Memory B cell (primary cell): ENCODE measurements around the gene DNAJC3.
A peak's percentile ranks its signal among the peaks of the same experiment; 100 is the strongest.
"Not testable (repeated sequence)": the region's sequence is repeated elsewhere in the genome, so short reads cannot be mapped to it uniquely, and the experiment has no call there.

Experiments used
- ATAC-seq: fragments of 150-1000 bp; cut with Tn5 transposase; 2 replicates; pipeline ENCODE4 v1.10.0; 2021; ENCODE audit warnings: low read depth, mild to moderate bottlenecking, moderate library complexity
- DNase-seq, 2 donors: peaks; one replicate each; pipeline ENCODE4 v3.0.0; 2022; ENCODE audit warnings: low spot score in 2 of 2
- H3K27ac Mint-ChIP-seq: one replicate; pipeline ENCODE4 v1.8.0; 2022; ENCODE audit warnings: mild to moderate bottlenecking, moderate library complexity, mixed read lengths
- H3K27me3 Mint-ChIP-seq: one replicate; pipeline ENCODE4 v1.8.0; 2022; ENCODE audit warnings: mixed read lengths
- H3K36me3 Mint-ChIP-seq: one replicate; pipeline ENCODE4 v1.8.0; 2022; ENCODE audit warnings: mild to moderate bottlenecking, mixed read lengths
- H3K4me1 Mint-ChIP-seq: one replicate; pipeline ENCODE4 v1.8.0; 2022; ENCODE audit warnings: mixed read lengths
- H3K4me3 Mint-ChIP-seq: one replicate; pipeline ENCODE4 v1.8.0; 2022; ENCODE audit warnings: mild to moderate bottlenecking, moderate library complexity, mixed read lengths
- H3K9me3 Mint-ChIP-seq: one replicate; pipeline ENCODE4 v1.8.0; 2022; ENCODE audit warnings: mixed read lengths

DNAJC3 gene

DNA sequence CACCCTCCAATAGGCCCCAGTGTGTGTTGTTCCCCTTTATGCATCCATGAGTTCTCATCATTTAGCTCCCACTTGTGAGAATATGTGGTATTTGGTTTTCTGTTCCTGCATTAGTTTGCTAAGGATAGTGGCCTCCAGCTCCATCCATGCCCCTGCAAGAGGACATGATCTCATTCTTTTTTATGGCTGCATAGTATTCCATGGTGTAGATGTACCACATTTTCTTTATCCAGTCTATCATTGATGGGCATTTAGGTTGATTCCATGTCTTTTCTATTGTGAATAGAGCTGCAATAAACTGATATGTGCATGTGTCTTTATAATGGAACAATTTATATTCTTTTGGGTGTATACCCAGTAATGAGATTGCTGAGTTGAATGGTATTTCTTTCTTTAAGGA, 112.4 kb downstream of the DNAJC3 start:
- H3K9me3 Mint-ChIP-seq, ATAC-seq, H3K27ac Mint-ChIP-seq, H3K4me1 Mint-ChIP-seq, H3K4me3 Mint-ChIP-seq, DNase-seq, H3K27me3 Mint-ChIP-seq: not testable (repeated sequence)
- peaks cover 48% of the 10 kb centered on the region for H3K36me3 Mint-ChIP-seq

DNA sequence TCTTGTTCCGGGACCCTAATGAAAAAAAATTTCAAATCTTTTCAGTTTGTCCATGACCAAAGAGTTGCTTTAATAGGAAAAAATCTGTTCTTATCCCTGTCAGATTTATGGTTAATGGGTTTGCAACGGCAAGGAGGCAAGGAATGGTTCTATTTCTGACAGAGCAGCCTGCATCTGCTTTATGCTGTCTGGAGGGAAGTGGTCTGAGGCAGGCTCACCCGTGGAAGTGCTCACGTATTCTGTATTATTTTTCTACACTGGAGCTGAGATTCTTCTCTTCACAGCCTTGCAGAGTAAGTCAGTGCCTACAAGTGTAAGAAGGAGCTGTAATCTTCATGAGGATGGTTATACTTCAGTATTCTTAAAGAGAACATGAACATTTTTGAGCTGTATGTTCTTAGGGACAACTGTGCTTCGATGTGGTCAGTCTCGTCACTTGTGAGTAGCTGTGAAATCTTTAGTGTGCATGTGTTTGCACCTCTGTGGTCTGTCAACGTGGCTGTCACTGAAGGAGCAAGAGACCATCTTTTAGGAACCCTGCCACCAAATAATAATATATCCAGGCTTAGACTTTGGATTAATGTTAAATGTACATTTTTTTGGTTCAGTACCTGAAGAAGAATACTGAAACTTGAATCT, 114.3 kb downstream of the DNAJC3 start:
- H3K4me3 Mint-ChIP-seq, result no peak overlapping the region
- H3K36me3 Mint-ChIP-seq, result peaks cover 44% of the 10 kb centered on the region
- no peak for ATAC-seq
- DNase-seq, result no peak
- H3K4me1 Mint-ChIP-seq, result no peaks in the 10 kb centered on the region
- H3K27me3 Mint-ChIP-seq, result no peaks in the 10 kb centered on the region
- H3K27ac Mint-ChIP-seq, result no peak overlapping the region
- H3K9me3 Mint-ChIP-seq, result no peaks in the 10 kb centered on the region

DNA sequence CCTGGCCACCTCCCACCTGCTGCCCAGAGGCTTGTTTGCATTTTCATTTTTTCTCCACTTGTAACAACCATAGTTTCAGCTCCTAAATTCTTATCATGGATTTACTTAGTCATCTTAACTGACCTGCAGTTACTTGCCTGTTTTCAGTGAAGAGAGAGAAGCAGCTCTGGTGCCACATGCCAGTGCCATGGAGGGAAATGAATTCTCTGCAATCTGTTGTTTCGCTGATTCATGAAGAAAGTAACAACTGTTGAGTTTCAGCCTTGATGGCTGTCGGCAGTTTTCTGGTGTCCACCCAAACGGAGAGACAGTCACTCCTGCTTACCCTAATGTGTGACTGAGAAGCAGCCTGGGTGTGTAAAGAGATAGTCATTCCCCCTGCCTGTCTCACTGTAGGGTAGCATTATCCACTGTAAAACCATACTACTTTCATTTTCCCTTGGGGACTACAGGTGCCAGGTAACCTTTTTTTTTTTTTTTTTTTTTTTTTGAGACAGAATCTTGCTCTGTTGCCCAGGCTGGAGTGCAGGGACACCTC, 116.1 kb downstream of the DNAJC3 start:
- ATAC-seq (no peak), DNase-seq (no peak)
- Mint-ChIP-seq H3K9me3 (no peaks in the 10 kb centered on the region), H3K27me3 (no peaks in the 10 kb centered on the region), H3K4me3 (no peak overlapping the region), H3K27ac (no peak overlapping the region), H3K4me1 (no peaks in the 10 kb centered on the region), H3K36me3 (peaks cover 29% of the 10 kb centered on the region)

DNA sequence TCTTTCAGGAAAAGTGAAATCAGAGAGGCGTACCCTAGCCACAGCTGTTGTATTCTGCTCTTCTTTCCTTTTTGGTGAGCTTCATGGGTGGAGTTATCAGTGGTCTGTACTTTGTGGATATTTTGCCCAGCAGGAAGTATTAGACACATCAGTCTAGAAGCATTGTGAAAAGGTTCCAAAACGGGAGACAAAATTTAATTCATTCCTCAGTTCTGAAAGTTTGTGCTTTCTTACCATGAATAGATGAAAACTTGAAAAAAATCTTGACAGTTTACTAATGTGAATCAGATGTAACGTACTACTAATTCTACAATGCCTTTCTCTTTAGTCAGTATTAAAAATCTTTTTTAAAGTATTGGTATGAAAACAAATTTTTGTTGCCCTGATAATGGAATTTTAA, 116.8 kb downstream of the DNAJC3 start:
- H3K36me3 Mint-ChIP-seq, result peaks cover 25% of the 10 kb centered on the region
- no peaks in the 10 kb centered on the region for H3K27me3 Mint-ChIP-seq
- no peaks in the 10 kb centered on the region for H3K9me3 Mint-ChIP-seq
- ATAC-seq, result no peak
- no peaks in the 10 kb centered on the region for H3K4me1 Mint-ChIP-seq
- no peak overlapping the region for H3K4me3 Mint-ChIP-seq
- H3K27ac Mint-ChIP-seq, result no peak overlapping the region
- DNase-seq, result no peak

DNA sequence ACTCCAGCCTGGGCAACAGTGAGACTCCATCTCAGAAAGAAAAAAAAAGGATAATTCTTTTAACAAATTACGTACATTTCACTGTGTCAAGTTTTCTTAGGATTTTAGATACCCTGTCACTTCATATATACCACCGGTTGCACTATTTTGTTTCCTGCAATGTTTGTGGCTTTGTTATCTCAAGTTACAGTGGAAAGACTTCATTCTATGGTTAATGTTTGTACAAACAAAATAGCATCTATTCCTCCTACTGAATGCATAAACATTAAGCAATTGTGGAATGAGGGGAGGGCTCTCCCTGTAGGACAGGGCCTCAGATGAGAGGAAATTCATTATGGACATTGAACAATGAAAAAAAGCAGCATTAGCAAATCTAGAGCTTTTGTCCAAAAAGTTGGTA, 120.1 kb downstream of the DNAJC3 start:
- peaks cover 7% of the 10 kb centered on the region for H3K36me3 Mint-ChIP-seq
- ATAC-seq, result no peak
- H3K4me3 Mint-ChIP-seq, result no peak overlapping the region

DNA sequence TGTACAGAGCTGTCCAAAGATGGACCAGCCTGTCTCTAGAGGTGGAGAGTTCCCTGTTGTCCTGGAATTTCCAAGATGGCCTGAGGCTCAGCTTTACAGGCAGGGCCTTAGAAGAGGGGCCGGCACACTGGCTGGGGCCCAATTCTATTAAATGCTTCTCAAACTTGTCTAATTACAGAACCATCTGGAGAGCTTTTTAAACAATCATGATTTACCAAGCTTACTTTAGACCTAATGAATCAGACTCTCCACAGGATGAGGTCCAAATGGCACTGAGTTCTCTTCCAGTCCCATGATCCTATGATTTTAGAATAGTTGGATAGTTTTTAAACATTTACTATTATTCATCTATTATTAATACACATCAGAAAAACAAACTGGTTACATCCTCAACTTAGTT, 123.5 kb downstream of the DNAJC3 start:
- DNase-seq, result no peak
- no peak for ATAC-seq
- no peaks in the 10 kb centered on the region for H3K4me1 Mint-ChIP-seq
- H3K27me3 Mint-ChIP-seq, result no peaks in the 10 kb centered on the region
- no peaks in the 10 kb centered on the region for H3K9me3 Mint-ChIP-seq
- H3K36me3 Mint-ChIP-seq, result no peaks in the 10 kb centered on the region
- H3K27ac Mint-ChIP-seq, result no peak overlapping the region
- H3K4me3 Mint-ChIP-seq, result no peak overlapping the region

More for the DNA sequence above, 120.1 kb downstream of the DNAJC3 start:
- Mint-ChIP-seq H3K4me1 (no peaks in the 10 kb centered on the region), H3K27ac (no peak overlapping the region), H3K9me3 (no peaks in the 10 kb centered on the region), H3K27me3 (no peaks in the 10 kb centered on the region)
- DNase-seq, result no peak

DNA sequence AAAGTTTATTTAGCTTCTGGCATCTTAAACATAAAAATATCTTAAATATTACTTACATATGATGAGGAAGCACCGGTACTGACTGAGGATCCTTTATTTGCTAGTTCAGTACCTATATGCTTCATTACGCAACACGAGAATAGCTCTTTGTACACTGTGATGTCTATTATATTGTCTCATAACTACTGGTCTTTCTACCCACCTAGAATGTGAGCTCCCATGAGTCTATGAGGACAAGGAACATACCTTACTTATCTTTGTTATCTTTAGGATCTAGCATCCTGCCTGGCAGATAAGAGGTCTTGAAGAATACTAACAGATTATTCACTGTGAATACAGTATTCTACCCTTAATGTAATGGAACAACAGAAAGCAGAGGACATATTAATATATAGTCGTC, 124.9 kb downstream of the DNAJC3 start:
- H3K4me1 Mint-ChIP-seq, result no peaks in the 10 kb centered on the region
- H3K9me3 Mint-ChIP-seq, result peaks cover 2% of the 10 kb centered on the region
- no peak overlapping the region for H3K4me3 Mint-ChIP-seq
- no peak for DNase-seq
- no peak overlapping the region for H3K27ac Mint-ChIP-seq
- H3K27me3 Mint-ChIP-seq, result no peaks in the 10 kb centered on the region
- H3K36me3 Mint-ChIP-seq, result peaks cover 2% of the 10 kb centered on the region
- no peak for ATAC-seq

DNA sequence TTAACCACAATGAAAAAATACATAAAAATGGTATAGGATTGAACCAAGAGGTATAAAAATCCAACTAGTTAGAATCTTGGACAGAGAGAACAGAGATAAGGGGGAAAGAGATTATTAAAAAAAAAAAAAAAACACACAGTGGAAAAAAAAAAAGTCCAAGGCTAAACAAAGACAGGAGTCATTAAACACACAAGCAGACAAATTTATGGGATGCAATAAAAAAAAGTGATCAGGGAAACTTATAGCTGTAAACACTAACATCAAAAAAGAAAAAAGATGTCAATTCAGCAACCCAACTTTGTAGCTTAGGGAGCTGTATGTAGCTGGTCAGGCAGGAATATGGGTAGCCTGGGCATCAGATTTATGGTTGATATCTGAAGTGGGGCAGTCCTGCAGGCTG, 129.0 kb downstream of the DNAJC3 start:
- DNase-seq (no peak), ATAC-seq (no peak)
- peaks cover 9% of the 10 kb centered on the region for H3K36me3 Mint-ChIP-seq
- H3K4me3 Mint-ChIP-seq, result no peak overlapping the region
- no peaks in the 10 kb centered on the region for H3K4me1 Mint-ChIP-seq
- H3K9me3 Mint-ChIP-seq, result peaks cover 8% of the 10 kb centered on the region
- peaks cover 2% of the 10 kb centered on the region for H3K27me3 Mint-ChIP-seq
- H3K27ac Mint-ChIP-seq, result no peak overlapping the region

DNA sequence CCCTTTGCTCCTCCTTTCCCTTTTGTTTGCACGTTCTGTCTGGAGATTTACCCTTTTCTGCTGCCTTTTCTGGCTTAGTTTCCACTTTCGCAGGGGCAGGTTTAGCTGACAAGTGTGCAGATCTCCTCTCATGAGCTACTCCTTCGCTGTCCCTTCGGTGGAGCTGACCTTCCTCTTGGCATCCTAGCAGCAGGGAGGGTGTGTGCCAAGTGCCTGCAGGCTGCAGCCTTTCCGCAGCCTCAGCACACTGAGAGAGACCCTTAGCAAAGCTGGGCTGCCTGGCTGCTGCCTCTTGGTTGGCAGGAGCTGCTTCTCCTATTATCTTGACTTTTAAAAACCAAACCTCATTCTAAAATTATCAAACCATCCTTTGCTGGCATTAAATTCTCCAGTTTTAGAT, 132.5 kb downstream of the DNAJC3 start:
- DNase-seq, result no peak
- peaks cover 2% of the 10 kb centered on the region for H3K27me3 Mint-ChIP-seq
- peaks cover 12% of the 10 kb centered on the region for H3K36me3 Mint-ChIP-seq
- H3K4me1 Mint-ChIP-seq, result no peaks in the 10 kb centered on the region
- no peak overlapping the region for H3K27ac Mint-ChIP-seq
- H3K9me3 Mint-ChIP-seq, result peaks cover 15% of the 10 kb centered on the region
- H3K4me3 Mint-ChIP-seq, result no peak overlapping the region
- no peak for ATAC-seq

DNA sequence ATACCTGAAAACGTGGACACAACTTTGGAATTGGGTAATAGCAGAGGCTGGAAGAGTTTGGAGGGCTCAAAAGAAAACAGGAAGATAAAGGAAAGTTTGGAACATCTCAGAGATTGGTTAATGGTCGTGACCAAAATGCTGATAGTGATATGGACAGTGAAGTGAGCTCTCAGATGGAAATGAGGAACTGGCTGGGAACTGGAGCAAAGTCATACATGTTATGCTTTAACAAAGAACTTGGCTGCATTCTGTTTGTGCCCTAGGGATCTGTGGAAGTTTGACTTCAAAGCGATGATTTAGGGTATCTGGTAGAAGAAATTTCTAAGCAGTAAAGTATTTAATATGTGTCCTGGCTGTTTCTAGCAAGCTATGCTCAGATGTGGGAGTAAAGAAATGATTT, 136.2 kb downstream of the DNAJC3 start:
- DNase-seq, result no peak
- H3K27me3 Mint-ChIP-seq, result peaks cover 2% of the 10 kb centered on the region

DNA sequence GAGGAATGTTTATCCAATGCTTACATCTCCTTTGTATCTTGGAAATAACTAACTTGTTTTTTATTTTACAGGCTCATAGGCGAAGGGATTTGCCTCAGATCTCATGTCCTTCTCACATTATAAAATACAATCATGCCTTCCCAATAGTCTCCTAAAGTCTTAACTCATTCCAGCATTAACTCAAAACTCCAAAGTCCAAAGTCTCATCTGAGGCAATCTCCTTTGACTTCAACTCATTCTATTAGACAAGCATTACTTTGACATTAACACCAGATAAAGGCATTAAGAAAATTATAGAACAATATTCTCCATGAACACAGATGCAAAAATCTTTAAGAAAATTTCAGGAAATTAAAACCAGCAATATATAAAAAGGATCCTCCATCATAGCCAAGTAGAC, 137.6 kb downstream of the DNAJC3 start:
- Mint-ChIP-seq H3K36me3 (peaks cover 8% of the 10 kb centered on the region), H3K4me3 (no peak overlapping the region), H3K9me3 (peaks cover 9% of the 10 kb centered on the region), H3K4me1 (no peaks in the 10 kb centered on the region), H3K27me3 (peaks cover 2% of the 10 kb centered on the region), H3K27ac (no peak overlapping the region)
- DNase-seq (no peak), ATAC-seq (no peak)

More for the DNA sequence above, 136.2 kb downstream of the DNAJC3 start:
- Mint-ChIP-seq H3K9me3 (peaks cover 13% of the 10 kb centered on the region), H3K4me3 (no peak overlapping the region), H3K27ac (no peak overlapping the region), H3K4me1 (no peaks in the 10 kb centered on the region), H3K36me3 (peaks cover 11% of the 10 kb centered on the region)
- no peak for ATAC-seq

DNA sequence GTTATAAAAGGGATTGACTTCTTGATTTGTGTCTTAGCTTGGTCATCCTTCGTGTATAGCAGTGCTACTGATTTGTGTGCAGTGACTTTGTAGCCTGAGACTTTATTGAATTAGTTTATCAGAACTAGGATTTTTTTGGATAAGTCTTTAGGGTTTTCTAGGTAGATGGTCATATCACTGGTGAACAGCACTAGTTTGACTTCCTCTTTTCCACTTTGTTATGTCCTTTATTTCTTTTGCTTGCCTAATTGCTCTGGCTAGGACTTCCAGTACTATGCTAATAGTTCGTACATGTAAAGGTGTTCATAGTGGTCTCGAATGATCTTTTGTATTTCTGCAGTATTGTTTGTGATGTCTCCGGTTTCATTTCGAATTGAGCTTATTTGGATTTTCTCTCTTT, 145.4 kb downstream of the DNAJC3 start:
- Mint-ChIP-seq H3K4me3 (no peak overlapping the region), H3K36me3 (no peaks in the 10 kb centered on the region), H3K27me3 (peaks cover 1% of the 10 kb centered on the region), H3K9me3 (peaks cover 4% of the 10 kb centered on the region), H3K27ac (no peak overlapping the region), H3K4me1 (no peaks in the 10 kb centered on the region)
- ATAC-seq, result no peak
- DNase-seq, result no peak

DNA sequence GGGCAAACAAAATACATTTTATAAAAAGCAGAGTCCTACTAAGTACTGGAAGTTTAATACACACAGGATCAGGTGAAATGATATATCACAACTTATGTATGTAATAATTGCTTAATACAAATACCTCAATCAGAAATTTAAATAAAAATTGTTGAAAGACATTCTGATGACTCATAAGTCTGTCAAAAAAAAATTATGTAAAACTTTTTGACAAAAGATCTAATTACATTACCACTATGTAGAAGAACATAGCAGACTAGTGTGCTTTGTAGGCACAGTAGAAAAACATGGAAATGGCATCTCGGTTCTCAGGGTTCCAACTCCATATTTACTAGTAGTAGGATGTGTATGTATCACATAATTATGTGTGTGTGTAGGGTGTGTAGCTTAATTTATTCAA, 156.2 kb downstream of the DNAJC3 start:
- H3K27me3 Mint-ChIP-seq, result peaks cover 1% of the 10 kb centered on the region
- H3K4me3 Mint-ChIP-seq, result no peak overlapping the region
- peaks cover 2% of the 10 kb centered on the region for H3K4me1 Mint-ChIP-seq
- H3K36me3 Mint-ChIP-seq, result no peaks in the 10 kb centered on the region
- DNase-seq (no peak), ATAC-seq (no peak)
- H3K27ac Mint-ChIP-seq, result no peak overlapping the region
- H3K9me3 Mint-ChIP-seq, result peaks cover 4% of the 10 kb centered on the region

DNA sequence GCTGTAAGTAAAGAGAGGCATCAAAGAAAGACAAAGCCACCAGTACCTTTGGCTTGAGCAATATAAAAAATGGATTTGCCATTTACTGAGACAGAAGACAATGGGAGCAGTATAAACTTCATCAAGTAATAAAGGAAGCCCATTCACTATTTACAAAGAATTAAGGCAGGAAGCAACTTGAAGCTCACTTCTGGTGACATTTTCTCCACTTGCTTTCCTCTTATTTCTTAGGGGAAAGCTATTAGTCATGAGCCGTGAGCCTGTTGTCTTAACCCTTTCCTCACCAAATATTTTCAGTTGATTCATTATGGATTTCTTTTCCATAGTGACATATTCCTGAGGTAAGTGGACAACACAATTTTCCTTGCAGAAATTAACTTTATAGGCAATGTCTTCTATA, 156.8 kb downstream of the DNAJC3 start:
- Mint-ChIP-seq H3K4me3 (no peak overlapping the region), H3K27ac (no peak overlapping the region), H3K9me3 (peaks cover 3% of the 10 kb centered on the region), H3K36me3 (no peaks in the 10 kb centered on the region), H3K4me1 (peaks cover 2% of the 10 kb centered on the region), H3K27me3 (peaks cover 1% of the 10 kb centered on the region)
- ATAC-seq, result no peak
- DNase-seq, result no peak

DNA sequence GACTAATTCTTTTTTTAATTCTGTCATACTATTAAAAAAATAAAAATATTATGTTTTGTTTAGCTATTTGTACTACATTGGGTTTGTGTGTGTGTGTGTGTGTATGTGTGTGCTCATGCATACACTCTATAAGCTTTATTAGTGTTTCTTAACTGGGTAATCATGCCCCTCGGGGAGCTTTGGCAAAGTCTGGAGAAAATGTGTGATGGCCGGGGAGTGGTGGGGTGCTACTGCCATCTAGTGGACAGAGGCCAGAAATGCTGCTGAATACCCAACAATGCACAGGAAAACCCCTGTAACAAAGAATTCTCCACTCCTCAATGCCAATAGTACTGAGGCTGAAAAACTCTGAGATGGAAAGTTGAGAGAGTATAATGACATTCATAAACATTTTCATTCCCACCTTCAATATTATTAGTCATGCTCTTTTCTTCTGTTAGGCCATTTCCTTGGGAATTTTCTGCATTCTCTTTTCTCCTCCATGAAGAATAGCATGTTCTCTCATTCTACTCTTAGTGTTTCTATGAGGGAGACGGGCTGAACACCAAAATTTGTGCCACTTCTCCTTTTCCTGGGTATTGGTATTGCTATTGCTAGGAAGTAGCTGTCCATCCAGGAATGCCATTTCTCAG, 157.3 kb downstream of the DNAJC3 start:
- Mint-ChIP-seq H3K4me1 (peaks cover 2% of the 10 kb centered on the region), H3K27me3 (peaks cover 1% of the 10 kb centered on the region), H3K36me3 (no peaks in the 10 kb centered on the region), H3K27ac (no peak overlapping the region), H3K9me3 (peaks cover 6% of the 10 kb centered on the region), H3K4me3 (no peak overlapping the region)
- ATAC-seq, result peak; percentile 53
- DNase-seq, result peak; percentile 58 to 62
